ENCODE data around the gene FPGS.
"Not testable (repeated sequence)": the region's sequence is repeated elsewhere in the genome, so short reads cannot be mapped to it uniquely, and the experiment has no call there.

FPGS gene

DNA sequence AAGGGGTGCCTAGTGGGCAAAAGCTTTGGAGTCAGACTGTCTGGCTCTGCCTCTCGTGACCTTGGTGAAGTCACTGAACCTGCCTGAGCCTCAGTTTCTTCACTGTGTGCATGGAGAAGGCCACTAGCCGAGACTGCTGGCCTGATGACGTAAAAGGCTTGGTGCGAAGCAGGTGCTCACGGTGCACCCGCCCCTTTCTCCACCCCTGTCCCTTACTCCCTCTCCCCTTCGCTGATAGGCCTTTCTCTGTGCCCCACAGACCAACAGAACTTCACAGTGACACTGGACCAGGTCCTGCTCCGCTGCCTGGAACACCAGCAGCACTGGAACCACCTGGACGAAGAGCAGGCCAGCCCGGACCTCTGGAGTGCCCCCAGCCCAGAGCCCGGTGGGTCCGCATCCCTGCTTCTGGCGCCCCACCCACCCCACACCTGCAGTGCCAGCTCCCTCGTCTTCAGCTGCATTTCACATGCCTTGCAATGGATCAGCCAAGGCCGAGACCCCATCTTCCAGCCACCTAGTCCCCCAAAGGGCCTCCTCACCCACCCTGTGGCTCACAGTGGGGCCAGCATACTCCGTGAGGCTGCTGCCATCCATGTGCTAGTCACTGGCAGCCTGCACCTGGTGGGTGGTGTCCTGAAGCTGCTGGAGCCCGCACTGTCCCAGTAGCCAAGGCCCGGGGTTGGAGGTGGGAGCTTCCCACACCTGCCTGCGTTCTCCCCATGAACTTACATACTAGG, 10.4 kb downstream of the FPGS start:
- no peak for DNase-seq

DNA sequence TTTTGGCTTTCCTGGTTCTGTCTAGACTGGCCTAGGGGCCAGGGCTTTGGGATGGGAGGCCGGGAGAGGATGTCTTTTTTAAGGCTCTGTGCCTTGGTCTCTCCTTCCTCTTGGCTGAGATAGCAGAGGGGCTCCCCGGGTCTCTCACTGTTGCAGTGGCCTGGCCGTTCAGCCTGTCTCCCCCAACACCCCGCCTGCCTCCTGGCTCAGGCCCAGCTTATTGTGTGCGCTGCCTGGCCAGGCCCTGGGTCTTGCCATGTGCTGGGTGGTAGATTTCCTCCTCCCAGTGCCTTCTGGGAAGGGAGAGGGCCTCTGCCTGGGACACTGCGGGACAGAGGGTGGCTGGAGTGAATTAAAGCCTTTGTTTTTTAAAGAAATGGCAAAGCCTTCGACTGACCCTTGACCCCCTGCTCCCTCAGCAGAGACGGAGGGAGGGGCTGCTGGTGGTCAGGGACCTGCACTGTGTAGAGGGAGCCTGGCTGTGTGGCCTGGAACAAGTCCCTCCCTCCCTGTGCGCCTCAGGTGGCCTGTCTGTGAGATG, 11.1 kb downstream of the FPGS start:
- no peak for DNase-seq

DNA sequence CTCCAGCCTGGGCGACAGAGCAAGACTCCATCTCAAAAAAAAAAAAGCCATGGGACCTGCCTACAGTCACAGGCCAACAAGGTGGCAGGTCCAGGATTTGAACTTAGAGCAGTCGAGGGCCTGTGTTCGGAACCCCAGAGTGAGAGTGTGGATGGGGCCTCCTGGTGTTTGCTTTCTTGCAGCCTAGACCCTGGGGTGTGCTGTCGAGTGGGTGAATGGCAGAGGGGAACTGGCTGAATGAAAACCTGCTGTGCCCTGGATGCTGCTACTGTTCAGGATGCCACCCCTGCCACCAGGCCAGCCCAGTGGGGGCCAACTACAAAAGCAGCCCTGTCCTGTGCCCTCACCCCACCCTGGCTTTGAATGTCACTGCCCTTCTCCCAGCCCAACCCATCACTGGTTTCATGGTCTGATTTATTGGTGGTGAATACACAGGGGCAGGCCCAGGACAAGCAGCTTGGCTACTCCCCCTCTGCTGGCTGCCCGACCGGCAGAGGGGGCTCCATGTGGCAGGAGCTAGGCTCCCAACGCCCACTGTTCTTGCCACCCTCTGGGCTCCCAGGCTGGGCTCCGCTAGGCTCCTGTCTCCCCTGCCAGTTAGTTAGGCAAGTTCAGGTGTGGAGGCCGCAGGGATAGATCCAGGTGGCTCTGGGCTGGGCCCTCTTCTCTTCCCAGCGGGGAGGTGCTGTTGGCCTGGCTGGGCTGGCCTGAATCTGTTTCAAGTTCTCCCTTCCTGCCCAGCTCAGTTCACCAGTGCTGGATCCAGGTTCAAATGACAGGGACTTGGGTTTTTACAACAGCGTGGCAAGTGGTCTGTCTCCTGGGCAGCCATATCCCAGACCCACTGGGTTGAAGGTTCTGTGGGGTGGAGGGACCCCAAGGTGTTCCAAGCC, 12.2 kb downstream of the FPGS start:
- DNase-seq, result no peak

DNA sequence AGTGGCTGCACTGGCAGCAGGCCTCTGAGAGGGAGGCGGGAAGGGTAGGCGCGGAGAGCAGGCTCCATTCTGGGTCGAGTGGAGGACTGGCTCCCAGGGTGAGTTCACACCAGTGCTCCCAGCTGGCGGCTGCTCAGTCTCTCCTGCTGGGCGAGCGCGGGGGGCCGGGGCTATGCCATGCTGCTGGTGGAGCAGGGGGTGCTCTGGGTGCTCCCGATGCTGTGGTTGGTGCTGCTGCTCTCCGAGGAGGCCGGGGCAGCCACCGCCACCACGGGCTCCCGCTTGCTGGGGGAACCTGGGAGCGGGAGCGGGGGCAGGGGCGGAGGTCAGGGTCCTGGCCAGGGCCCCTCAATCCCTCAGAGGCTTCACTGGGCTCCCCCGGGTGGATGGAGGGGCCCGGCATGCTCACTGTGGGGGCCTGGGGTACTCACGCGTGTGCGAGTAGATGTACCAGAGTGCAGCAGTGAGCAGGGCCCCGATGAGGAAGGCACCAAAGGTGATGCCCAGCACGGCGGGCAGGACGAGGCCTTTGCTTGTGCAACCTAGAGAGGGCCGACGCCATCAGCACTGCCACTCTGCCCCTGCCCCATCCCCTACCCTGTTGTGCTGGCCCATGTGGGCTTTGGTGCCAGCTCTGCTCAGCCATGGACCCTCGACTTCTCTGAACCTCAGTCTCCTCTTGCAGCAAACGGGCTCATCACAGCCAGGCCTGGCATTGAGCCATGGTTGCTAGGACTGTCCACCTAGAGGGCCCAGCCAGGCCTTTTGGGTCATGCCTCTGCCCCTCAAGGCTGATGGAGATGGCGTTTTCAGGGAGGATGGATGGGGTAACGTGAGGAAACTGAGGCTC, 13.1 kb downstream of the FPGS start:
- no peak for DNase-seq

DNA sequence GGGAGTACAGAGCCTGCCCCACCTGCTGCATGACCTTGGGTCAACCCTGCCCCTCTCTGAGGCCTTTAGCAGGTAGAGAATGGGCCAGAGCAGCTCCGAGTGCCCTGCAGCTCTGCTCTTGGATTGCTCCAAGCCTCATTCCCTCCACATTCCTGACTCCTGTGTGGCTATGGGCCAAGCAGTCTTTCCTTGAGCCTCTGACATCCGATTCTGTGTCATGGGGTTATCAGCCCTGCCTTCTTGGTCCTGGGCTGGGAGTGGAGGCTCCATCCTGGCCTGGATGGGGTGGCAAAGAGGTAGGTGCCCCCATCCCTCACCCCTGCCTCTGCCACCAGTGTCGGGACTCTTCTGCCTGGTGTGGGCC, 13.7 kb downstream of the FPGS start:
- DNase-seq, result no peak

DNA sequence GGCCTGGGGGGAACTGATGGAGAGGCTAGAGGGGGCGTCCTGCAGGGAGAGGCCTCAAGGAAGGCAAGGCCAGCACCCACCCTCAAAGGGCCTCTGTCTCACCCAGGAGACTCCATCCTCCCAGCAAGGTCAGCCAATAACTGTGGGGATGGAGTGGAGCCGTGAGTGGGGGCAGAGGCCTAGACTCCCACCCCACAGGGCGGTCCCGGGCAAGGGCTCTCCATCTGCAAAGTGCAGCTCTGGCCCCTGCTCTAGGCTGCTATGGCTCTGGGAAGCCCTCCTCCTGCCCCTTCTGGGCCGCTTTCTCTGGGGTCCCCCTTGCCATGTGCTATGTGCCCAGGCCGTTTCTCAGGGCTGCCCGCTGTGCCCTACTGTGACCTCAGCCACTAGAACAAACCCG, 14.0 kb downstream of the FPGS start:
- DNase-seq, result no peak

DNA sequence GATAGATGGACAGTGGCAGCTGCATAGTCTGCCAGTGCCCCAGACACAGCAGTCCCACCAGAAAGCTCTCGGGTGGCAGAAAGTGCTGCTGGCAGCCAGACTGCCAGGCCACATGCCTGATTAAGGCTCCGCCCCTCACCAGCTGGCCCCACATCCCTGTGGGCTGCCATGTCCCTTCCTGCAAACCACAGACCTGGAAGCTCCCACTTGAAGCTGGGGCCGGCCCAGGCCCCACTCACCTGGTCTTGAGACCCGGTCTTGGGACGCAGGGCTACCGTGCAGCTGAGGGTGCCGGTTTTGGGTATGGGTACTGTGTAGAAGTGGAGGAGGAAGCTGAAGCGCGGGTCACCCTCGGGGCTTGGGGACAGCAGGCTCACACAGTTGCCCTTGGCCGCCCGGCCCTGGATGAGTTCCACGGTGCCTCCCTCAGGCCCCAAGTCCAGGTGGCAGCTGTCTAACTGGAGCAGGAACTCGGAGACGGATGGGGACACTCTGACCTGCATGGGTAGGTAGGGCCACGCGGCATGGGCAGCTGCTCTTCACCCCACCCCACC, 15.3 kb downstream of the FPGS start:
- no peak for DNase-seq

DNA sequence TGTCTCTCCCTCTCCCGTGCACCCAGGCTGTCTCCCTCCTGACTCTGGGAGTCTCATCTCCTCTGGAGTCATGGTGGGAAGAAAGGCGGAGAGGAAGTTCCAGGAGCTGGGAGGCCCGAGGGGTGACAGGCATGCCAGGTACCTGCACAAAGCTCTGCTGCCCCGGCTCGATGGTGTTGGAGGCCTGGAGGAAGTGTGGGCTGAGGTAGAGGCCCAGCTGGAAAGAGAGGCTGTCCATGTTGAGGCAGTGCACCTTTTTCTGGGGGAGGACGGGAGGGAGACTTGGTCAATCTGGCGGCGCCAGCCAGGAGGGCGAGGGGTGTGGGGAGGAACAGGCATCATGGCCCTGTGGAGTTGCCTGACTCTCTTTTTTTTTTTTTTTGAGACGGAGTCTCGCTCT, 15.9 kb downstream of the FPGS start:
- no peak for DNase-seq

DNA sequence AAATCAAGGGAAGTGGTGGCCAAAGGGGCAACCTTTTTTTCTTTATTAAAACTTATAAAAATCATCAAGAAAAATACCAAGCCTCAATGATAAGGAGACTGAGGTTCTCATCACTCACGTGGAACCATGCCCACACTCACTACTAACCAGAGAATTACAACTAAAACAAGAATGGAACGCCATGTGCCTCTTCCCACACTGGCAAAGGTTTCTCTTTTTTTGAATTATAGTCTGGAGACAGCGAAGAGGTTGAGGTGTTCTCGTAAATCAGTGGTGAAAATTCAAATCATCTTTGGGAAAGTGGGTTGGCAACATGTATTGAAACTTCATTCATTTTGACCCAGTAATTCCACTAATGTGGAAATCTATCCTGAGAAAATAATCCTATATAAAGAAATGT, 19.4 kb downstream of the FPGS start:
- no peak for DNase-seq

DNA sequence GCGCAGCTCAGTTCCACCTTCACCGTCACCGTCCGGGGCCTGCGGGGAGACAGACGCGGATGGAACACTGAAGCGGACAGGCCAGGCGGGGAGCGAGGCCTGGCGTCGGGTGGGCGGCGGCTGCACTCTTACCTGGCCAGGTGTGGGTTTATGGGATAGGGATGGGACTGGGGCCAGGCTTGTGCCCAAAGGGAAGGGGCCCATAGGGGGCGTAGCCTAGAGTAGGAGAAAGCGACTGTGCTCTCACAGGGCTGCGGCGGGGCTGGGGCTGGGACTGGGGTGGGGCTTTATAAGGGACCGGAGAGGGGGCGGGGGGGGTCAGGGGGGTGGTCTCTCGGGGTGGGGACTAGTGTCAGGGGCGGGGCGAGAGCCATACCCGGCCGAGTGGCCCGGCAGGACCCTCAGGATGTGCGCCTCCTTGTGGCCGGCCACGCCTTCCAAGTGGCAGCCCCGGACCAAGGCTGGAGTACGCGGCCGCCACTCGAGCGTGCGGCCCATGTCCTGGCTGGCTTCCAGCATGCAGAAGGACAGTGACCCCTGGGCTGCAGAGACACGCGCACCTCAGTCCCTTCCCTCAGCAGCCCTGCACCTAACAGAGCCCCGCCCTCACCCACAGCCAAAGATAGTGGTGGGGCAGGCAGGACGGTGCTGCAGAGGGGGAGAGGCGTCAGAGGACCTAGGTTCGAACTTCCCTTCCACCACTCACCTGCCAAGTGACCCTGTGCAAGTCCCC, 22.8 kb downstream of the FPGS start:
- no peak for DNase-seq

DNA sequence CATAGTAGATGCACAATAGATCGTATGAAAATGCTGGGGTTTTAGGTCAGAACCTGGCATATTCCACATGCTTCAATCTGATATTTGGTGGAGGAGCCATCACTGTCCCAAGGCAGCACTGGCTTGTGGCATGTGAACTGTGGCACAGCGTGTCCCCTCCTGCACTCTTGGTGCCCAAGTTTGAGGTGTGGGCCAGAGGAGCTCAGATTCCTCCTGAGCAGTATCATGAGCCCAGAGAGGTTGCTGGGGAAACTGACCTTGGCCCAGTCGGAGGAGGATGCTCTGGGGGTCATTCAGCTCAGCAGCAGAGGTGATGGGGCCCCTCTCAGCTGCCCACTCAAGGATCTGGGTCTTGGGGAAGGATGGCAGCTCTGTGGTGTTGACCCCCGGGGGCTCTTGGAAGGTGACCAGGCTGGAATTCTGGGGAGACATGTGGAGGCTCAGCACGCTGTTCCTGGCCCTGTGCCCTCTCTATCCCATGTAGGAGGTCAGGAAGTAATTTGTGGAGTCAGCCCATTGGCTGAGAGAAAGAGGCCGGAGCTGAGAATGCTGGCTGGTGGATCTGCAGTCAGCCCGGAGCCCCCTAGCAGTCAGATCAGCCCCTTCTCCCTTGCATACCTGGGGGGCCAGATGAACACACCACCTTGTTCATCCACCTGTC, 23.7 kb downstream of the FPGS start:
- no peak for DNase-seq

DNA sequence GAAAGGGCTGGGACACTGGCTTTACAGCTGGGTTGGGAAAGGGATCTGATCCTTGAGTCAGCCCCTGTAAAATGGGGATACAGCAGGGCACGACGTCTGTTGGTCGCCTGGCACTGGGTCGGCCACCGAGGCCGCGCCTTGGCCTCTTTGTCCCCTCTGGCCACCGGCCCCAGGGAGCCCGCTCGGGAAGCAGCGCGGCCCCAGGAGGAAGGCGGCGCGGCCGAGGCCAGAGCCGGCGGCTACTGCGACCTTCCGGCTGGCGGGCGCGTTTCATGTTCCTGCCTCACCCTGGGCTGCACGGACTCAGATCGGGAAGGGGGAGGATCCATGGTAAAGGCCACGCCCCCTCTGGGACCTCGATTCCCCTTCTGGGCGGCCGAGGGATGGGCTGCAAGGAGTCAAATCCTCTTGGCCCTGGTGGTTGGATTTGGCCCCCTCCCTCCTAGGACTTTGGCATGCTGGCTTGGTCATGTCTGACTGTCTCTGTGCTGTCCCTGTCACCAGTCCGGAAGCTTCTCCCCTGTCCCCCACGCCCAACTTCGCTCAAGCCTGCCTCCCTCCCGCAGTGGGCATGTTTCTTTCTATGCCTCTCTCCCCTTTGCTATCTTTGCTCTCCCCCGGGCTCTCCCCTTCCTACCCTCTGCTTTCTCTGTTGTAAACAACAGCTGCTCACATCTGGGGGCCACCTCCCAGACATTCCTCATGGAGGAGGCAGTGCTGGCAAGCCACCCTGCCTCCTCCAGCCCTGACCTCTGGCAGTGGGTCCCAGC, 25.8 kb downstream of the FPGS start:
- DNase-seq, result no peak

DNA sequence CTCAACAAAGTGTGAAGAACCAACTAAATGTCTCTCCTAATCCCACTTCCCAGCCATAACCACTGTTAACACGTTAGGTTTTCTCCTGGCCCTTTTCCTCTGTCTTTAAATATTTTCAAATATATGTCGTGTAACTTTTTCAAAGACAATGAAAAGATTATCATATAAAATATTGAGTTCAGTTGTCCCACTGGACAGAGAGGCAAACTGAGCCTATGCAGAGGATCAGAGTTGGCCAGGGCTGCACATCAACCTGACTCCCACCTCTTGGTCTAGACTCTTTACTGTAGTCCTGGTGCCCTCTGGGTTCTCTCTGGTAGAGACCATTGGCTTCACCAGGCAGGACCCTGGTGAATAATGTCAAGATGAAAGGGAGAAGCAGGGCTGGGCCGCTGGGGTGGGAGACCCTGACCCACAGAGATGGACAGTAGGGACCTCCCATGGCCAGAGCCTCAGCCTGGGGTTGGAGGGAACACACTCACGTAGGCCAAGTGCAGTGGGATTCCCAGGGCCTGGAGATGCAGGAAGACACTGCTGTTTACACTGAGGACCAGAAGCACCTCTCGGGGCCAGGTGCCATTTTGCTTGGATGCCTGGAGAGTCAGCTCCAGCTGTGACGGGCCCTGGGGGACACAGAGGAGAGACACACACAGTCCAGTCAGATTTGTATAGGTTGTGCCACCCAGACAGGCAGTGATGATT, 26.7 kb downstream of the FPGS start:
- DNase-seq, result no peak

DNA sequence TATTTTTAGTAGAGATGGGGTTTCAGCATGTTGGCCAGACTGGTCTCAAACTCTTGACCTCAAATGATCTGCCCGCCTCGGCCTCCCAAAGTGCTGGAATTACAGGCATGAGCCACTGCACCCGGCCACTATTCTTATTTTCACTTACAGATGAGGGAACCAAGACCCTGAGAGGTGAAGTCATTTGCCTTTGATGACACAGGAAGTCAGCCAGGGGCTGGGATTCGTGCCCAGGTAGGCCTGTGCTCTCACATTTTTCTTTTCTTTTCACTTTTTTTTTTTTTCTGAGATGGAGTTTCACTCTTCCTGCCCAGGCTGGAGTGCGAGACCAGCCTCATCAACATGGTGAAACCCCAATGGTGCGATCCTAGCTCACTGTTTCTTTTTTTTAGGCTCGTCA, 29.6 kb downstream of the FPGS start:
- no peak for DNase-seq

DNA sequence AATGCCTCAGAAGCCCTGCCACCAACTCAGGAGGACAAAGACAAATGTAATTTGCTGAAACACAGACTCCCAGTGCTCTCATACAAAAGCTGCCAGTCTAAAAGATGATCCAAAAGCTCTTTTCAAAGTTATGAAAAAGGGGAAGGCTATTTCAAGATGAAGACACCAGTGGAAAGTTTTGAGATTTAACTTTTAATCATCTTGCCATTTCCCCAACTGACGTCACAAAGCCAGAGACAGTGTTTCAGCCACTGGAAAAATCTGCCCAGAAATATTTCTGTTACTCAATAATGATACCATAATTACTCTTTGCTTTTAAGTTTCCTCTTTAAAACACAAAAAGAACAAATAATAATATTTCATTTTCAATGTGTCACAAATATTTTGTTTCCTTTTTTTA, 30.9 kb downstream of the FPGS start:
- no peak for DNase-seq

DNA sequence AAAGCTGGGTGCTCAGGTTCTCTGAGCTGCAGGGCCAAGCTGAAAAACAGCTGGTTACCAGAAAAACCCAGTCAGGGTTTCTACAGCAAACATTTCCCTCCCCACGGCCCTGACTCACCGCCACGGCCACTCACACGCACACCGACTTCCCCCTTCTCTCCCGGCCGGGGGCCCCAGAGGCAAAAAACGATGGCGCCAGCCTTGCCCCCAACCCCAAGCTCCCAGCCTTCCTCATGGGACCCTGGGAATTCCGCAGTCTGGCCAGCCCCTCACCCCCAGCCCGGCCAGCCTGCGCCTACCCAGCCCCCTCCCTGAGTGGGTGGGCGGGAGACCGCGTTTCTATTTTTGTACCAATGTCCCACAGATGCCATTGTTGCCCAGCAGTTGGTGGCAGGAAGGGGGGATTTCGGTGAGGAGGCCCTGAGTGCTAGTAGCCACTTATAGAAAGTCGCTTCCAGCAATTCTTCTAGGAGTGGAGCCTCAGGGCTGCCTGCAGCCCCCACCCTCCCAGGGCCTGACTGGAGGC, 33.4 kb downstream of the FPGS start:
- DNase-seq, result peak in 1 of 2 donors; percentile 55

DNA sequence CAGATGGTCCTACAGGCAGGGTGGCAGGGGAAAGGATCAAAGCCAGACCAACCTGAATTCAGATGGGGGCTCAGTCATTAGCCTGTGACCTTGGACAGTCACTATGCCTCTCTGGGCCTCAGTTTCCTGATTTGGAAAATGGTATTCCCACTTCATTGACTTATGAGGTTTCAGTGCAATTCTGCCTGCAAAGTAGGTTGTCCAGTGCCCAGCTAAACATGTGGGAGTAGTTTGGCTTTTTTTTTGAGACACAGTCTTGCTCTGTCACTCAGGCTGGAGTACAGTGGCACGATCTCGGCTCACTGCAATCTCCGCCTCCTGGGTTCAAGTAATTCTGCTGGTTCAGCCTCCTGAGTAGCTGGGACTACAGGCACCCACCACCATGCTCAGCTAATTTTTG, 33.9 kb downstream of the FPGS start:
- not testable (repeated sequence) for DNase-seq

DNA sequence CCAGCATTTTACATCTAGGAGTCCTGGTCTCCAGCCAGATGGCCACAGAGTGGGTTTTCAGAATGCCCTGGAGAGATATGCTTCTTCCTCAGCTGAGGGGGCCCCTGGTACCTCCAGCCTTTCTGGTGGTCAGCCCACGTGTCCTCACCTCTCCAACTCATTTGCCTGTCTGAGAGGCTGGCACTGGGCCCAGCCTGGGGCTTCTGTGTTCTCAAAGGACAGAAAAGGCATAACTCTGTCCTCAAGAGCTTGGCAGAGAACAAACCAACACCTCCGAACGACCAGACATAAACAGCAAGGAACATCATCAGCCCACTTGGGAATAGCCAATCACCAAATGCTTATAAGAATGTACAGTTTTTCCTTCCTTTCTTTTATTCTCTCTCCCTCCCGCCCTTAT, 34.7 kb downstream of the FPGS start:
- no peak for DNase-seq

DNA sequence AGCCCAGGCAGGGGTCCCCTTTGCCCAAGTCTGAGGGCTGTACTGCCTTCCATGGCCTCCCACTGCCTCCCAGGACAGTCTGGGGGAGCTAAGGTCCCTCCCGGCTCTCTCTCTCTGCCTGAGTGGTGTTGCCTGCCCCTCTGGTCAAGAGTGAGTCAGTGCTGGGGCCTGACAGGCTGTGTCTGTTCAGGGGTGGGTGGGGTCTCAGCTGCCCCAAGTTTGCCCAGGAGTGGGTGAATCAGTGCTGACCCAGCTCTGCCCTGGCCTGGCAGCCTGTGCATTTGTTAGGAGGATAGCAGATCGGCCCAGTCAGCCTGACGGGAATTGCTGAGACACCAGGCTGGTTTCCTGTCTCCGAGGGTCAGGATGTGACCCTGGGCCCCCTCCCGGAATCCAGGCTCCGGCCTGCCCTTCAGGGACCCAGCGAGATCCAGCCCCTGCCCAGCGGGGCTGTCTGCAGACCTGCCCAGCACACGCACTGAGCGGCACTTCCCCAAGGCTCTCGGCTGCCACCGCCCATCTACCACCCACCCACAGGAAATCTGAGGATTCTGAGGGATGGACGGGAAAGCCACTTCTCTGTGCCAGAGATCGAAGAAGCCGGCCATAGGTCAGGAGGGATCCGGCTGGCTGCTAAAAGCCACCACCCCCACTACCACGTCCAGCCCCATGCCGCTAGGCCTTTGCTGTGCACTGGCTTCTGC, 35.8 kb downstream of the FPGS start:
- DNase-seq, result peak in 1 of 2 donors; percentile 55
